ENCODE data around the gene SPDYC. TPM values are rescaled to one million over a fixed set of nuclear protein-coding genes. Genes with fewer than 3 reads are reported as not detected.

SPDYC gene
- total RNA-seq, 1 donor from 2014 or later, result not detected

- H3K27me3 Mint-ChIP-seq (ENCODE audit: unreplicated experiment), result peaks cover 25% of the 10 kb centered on the region
- no peaks in the 10 kb centered on the region for H3K9me3 Mint-ChIP-seq (ENCODE audit: unreplicated experiment)
- H3K27ac Mint-ChIP-seq (ENCODE audit: unreplicated experiment), result peak within 1 kb of the TSS; percentile 99
- peak within 1 kb of the TSS; percentile 99 for H3K4me3 Mint-ChIP-seq (ENCODE audit: unreplicated experiment)
- peaks cover 29% of the 10 kb centered on the region for H3K4me1 Mint-ChIP-seq (ENCODE audit: unreplicated experiment)
- TF ChIP-seq CTCF (IDR thresholded peaks at IDR 0.05; ENCODE audit: unreplicated experiment), result no peak
- peaks cover 15% of the 10 kb centered on the region for H3K36me3 Mint-ChIP-seq (ENCODE audit: low read depth, unreplicated experiment)
- DNase-seq (ENCODE audit: low spot score), result peak; percentile 76
Observed at GRCh38 chr11:65134240-65134951, 35.6 kb upstream of the SPDYC start, which contains the start of gene SYVN1. TSS of gene SYVN1 (minus strand) at chr11:65134519. CDS start at chr11:65133601, 918 bp downstream.

- Mint-ChIP-seq H3K9me3 (ENCODE audit: unreplicated experiment) (no peaks in the 10 kb centered on the region), H3K27me3 (ENCODE audit: unreplicated experiment) (peaks cover 25% of the 10 kb centered on the region), H3K4me1 (ENCODE audit: unreplicated experiment) (peaks cover 29% of the 10 kb centered on the region), H3K27ac (ENCODE audit: unreplicated experiment) (peak overlapping the region; percentile 99), H3K36me3 (ENCODE audit: low read depth, unreplicated experiment) (peaks cover 15% of the 10 kb centered on the region), H3K4me3 (ENCODE audit: unreplicated experiment) (peak overlapping the region; percentile 99)
- TF ChIP-seq CTCF (IDR thresholded peaks at IDR 0.05; ENCODE audit: unreplicated experiment), result no peak
- DNase-seq (ENCODE audit: low spot score), result peak; percentile 72
Observed at GRCh38 chr11:65134952-65135632, 34.9 kb upstream of the SPDYC start.

- H3K27ac Mint-ChIP-seq (ENCODE audit: unreplicated experiment), result peak overlapping the region; percentile 99
- H3K9me3 Mint-ChIP-seq (ENCODE audit: unreplicated experiment), result no peaks in the 10 kb centered on the region
- peak overlapping the region; percentile 99 for H3K4me3 Mint-ChIP-seq (ENCODE audit: unreplicated experiment)
- H3K36me3 Mint-ChIP-seq (ENCODE audit: low read depth, unreplicated experiment), result peaks cover 15% of the 10 kb centered on the region
- TF ChIP-seq CTCF (IDR thresholded peaks at IDR 0.05; ENCODE audit: unreplicated experiment), result no peak
- peaks cover 25% of the 10 kb centered on the region for H3K27me3 Mint-ChIP-seq (ENCODE audit: unreplicated experiment)
- no peak for DNase-seq (ENCODE audit: low spot score)
- peaks cover 29% of the 10 kb centered on the region for H3K4me1 Mint-ChIP-seq (ENCODE audit: unreplicated experiment)
Observed at GRCh38 chr11:65135633-65136145, 34.3 kb upstream of the SPDYC start.

- Mint-ChIP-seq H3K4me3 (ENCODE audit: unreplicated experiment) (peak overlapping the region; percentile 81), H3K4me1 (ENCODE audit: unreplicated experiment) (peaks cover 29% of the 10 kb centered on the region), H3K27ac (ENCODE audit: unreplicated experiment) (no peak overlapping the region), H3K36me3 (ENCODE audit: low read depth, unreplicated experiment) (peaks cover 8% of the 10 kb centered on the region), H3K9me3 (ENCODE audit: unreplicated experiment) (no peaks in the 10 kb centered on the region), H3K27me3 (ENCODE audit: unreplicated experiment) (peaks cover 25% of the 10 kb centered on the region)
- TF ChIP-seq CTCF (IDR thresholded peaks at IDR 0.05; ENCODE audit: unreplicated experiment), result no peak
- DNase-seq (ENCODE audit: low spot score), result no peak
Observed at GRCh38 chr11:65136515-65137096, 33.4 kb upstream of the SPDYC start.
